T-cell (primary cell): Measurements from ENCODE around the gene GRAP2. TPM values are rescaled to one million over a fixed set of nuclear protein-coding genes. Genes with fewer than 3 reads are reported as not detected.

Source experiments
- ATAC-seq, 4 experiments: fragments of 200-7000 bp in 3 of 4; fragments of 150-1000 bp in 1 of 4; cut with Tn5 transposase; replicated peaks in 1 of 4; 1 replicate in 3 of 4; 2 replicates in 1 of 4; pipeline ENCODE4 v1.10.0; 2021; ENCODE audit warnings: moderate library complexity in 3 of 4, mild to moderate bottlenecking in 2 of 4, moderate number of reproducible peaks in 1 of 4
- CTCF ChIA-PET, 2 donors: fragments of 300-600 bp; sonication (Branson Sonifier 250); formaldehyde crosslinking; loops; one replicate each; lab custom pipeline; 2022; ENCODE audit warnings: antibody characterized with exemption in 2 of 2; lab: Charles Lee
- POLR2A ChIA-PET, 2 donors: fragments of 300-600 bp; sonication (Branson Sonifier 250); formaldehyde crosslinking; loops; one replicate each; lab custom pipeline; 2022; ENCODE audit warnings: antibody characterized with exemption in 2 of 2; lab: Charles Lee
- DNase-seq, 35 experiments: peaks; one replicate each; pipeline versions ENCODE4 v3.0.0 to v3.0.0-alpha.2; 2013 to 2023
- H3K27ac ChIP-seq: one replicate; pipeline ENCODE4 v1.5.1; 2013; ENCODE audit warnings: low read length
- H3K27me3 ChIP-seq, 2 experiments: replicated peaks in 1 of 2; 1 replicate in 1 of 2; 2 replicates in 1 of 2; pipeline versions ENCODE4 v1.6.1 to v1.7.0; 2013; ENCODE audit warnings: low read length in 1 of 2, mixed read lengths in 1 of 2; ENCODE audit not compliant: control insufficient read depth in 2 of 2, insufficient read depth in 2 of 2; ENCODE audit errors: extremely low read depth in 1 of 2
- H3K36me3 ChIP-seq, 2 donors: 1 replicate in 1 of 2; 2 replicates in 1 of 2; pipeline versions ENCODE4 v1.6.1 to v1.7.0; 2013; ENCODE audit warnings: low read length in 1 of 2; ENCODE audit not compliant: control insufficient read depth in 2 of 2, insufficient read depth in 1 of 2; ENCODE audit errors: extremely low read depth in 1 of 2
- H3K4me1 ChIP-seq, 2 experiments: 1 replicate in 1 of 2; 2 replicates in 1 of 2; pipeline versions ENCODE4 v1.6.1 to v1.7.0; 2013; ENCODE audit warnings: low read length in 2 of 2, mixed read lengths in 1 of 2; ENCODE audit not compliant: insufficient read depth in 2 of 2, control insufficient read depth in 1 of 2; ENCODE audit errors: extremely low read depth in 1 of 2
- H3K4me3 ChIP-seq, 2 donors: 1 replicate in 1 of 2; 2 replicates in 1 of 2; pipeline versions ENCODE4 v1.5.1 to v1.7.0; 2013; ENCODE audit warnings: mild to moderate bottlenecking in 2 of 2, low read length in 1 of 2, moderate library complexity in 1 of 2; ENCODE audit not compliant: control insufficient read depth in 1 of 2; ENCODE audit errors: extremely low read depth in 1 of 2
- H3K9me3 ChIP-seq: 2 replicates; pipeline ENCODE4 v1.7.0; 2013
- H3K27ac Mint-ChIP-seq, 2 donors: one replicate each; pipeline ENCODE4 v1.8.0; 2020 to 2021; ENCODE audit warnings: mild to moderate bottlenecking in 2 of 2, mixed read lengths in 2 of 2
- H3K27me3 Mint-ChIP-seq, 2 donors: one replicate each; pipeline ENCODE4 v1.8.0; 2021 to 2022; ENCODE audit warnings: mixed read lengths in 2 of 2
- H3K36me3 Mint-ChIP-seq: one replicate; pipeline ENCODE4 v1.8.0; 2021; ENCODE audit warnings: mixed read lengths
- H3K4me1 Mint-ChIP-seq, 3 donors: one replicate each; pipeline ENCODE4 v1.8.0; 2020 to 2022; ENCODE audit warnings: mixed read lengths in 3 of 3, mild to moderate bottlenecking in 1 of 3
- H3K4me3 Mint-ChIP-seq, 3 donors: one replicate each; pipeline ENCODE4 v1.8.0; 2020 to 2022; ENCODE audit warnings: mild to moderate bottlenecking in 3 of 3, mixed read lengths in 3 of 3, moderate library complexity in 3 of 3
- H3K9me3 Mint-ChIP-seq, 3 donors: one replicate each; pipeline ENCODE4 v1.8.0; 2020 to 2022; ENCODE audit warnings: mixed read lengths in 3 of 3
- WGBS: methylation state at CpG from one replicate; pipeline ENCODE4 v1.1.5; 2013; ENCODE audit warnings: missing lambda C conversion rate; ENCODE audit not compliant: insufficient coverage; 5-methylcytosine and 5-hydroxymethylcytosine counted together
- total RNA-seq, 35 experiments: library from RNA in 6 of 35; stranded (reverse) in 6 of 35; fragments of 120-200 nt in 1 of 35; gene quantifications; one replicate each; pipeline versions ENCODE4 v1.2.1 to v1.2.4 and lab custom pipeline; 2013 to 2026

GRAP2 gene
- total RNA-seq, 5 donors from 2014 or later (not counting 1 experiment from before 2014, with no cell fraction given) = 138 to 199 (median 157) TPM

- no peaks in the 10 kb centered on the region for H3K27me3 Mint-ChIP-seq
- Histone ChIP-seq H3K4me3 (no peak overlapping the region), H3K9me3 (no peaks in the 10 kb centered on the region), H3K36me3 (peaks cover 0 to 26% of the 10 kb centered on the region in 2 donors), H3K27ac (peak overlapping the region; percentile 82), H3K4me1 (peaks cover 82 to 87% of the 10 kb centered on the region in 2 experiments), H3K27me3 (no peaks in the 10 kb centered on the region)
- H3K4me3 Mint-ChIP-seq = peak overlapping the region; percentile 70 to 98 (median 84)
- H3K36me3 Mint-ChIP-seq = peaks cover 33% of the 10 kb centered on the region
- WGBS = 20% methylated on average over 3 of the region's 4 CpGs
- H3K9me3 Mint-ChIP-seq = no peaks in the 10 kb centered on the region
- H3K27ac Mint-ChIP-seq = peak overlapping the region; percentile 90 to 93
- ATAC-seq (peak in 2 of 4 experiments; percentile 4 to 14), DNase-seq (no peak)
- ChIA-PET CTCF (interaction anchor here (0.6 to 1.6 kb wide), 3 partner anchors 11 to 911 kb away, joined by 3 to 8 read pairs (median 3); no protein-coding TSS in a partner anchor), POLR2A (interaction anchor here (0.6 to 0.7 kb wide), 3 partner anchors 49 to 502 kb away, joined by 4 to 6 read pairs (median 4); no protein-coding TSS in a partner anchor)
- peaks cover 93 to 98% (median 94%) of the 10 kb centered on the region in 3 donors for H3K4me1 Mint-ChIP-seq
Observed at GRCh38 chr22:39915295-39915726, 14.4 kb downstream of the GRAP2 start.

- DNase-seq (no peak), ATAC-seq (no peak)
- Mint-ChIP-seq H3K27ac (peak overlapping the region; percentile 90 to 93), H3K9me3 (no peaks in the 10 kb centered on the region), H3K4me1 (peaks cover 93 to 98% (median 93%) of the 10 kb centered on the region in 3 donors), H3K27me3 (no peaks in the 10 kb centered on the region), H3K4me3 (peak overlapping the region; percentile 48 to 84 (median 51)), H3K36me3 (peaks cover 35% of the 10 kb centered on the region)
- peak overlapping the region; percentile 82 for H3K27ac ChIP-seq
- no peaks in the 10 kb centered on the region for H3K27me3 ChIP-seq
- peaks cover 0 to 26% of the 10 kb centered on the region in 2 donors for H3K36me3 ChIP-seq
- ChIA-PET POLR2A (interaction anchor here (0.9 to 1.3 kb wide), 3 partner anchors 10 to 18 kb away, joined by 4 to 7 read pairs (median 5); no protein-coding TSS in a partner anchor), CTCF (interaction anchor here (0.8 to 2.0 kb wide), 8 partner anchors 9 to 45 kb away, joined by 3 to 10 read pairs (median 4); no protein-coding TSS in a partner anchor)
- H3K9me3 ChIP-seq = no peaks in the 10 kb centered on the region
- peaks cover 80 to 90% of the 10 kb centered on the region in 2 experiments for H3K4me1 ChIP-seq
- WGBS = 20% methylated on average over 1 of the region's 3 CpGs
- H3K4me3 ChIP-seq = no peak overlapping the region
Observed at GRCh38 chr22:39916496-39916895, 15.6 kb downstream of the GRAP2 start.

- Mint-ChIP-seq H3K4me1 (peaks cover 92 to 98% (median 92%) of the 10 kb centered on the region in 3 donors), H3K27ac (peak overlapping the region; percentile 93 to 94), H3K4me3 (peak overlapping the region; percentile 63 to 84 (median 63)), H3K27me3 (no peaks in the 10 kb centered on the region), H3K9me3 (no peaks in the 10 kb centered on the region), H3K36me3 (peaks cover 36% of the 10 kb centered on the region)
- Histone ChIP-seq H3K27ac (peak overlapping the region; percentile 82), H3K4me1 (peaks cover 80 to 90% of the 10 kb centered on the region in 2 experiments), H3K27me3 (no peaks in the 10 kb centered on the region), H3K9me3 (no peaks in the 10 kb centered on the region), H3K4me3 (peak overlapping the region in 1 of 2 donors; percentile 3), H3K36me3 (peaks cover 0 to 26% of the 10 kb centered on the region in 2 donors)
- ChIA-PET CTCF (interaction anchor here (0.8 to 2.0 kb wide), 7 partner anchors 9 to 26 kb away, joined by 3 to 10 read pairs (median 4); no protein-coding TSS in a partner anchor), POLR2A (interaction anchor here (0.6 to 1.3 kb wide), 5 partner anchors 11 to 309 kb away, joined by 3 to 7 read pairs (median 4); no protein-coding TSS in a partner anchor)
- no peak for DNase-seq
- ATAC-seq = no peak
- 43% methylated on average over 2 of the region's 5 CpGs for WGBS
Observed at GRCh38 chr22:39917197-39917643, 16.3 kb downstream of the GRAP2 start.

GRCh38 chr22:39917776-39918495 lies 17.1 kb downstream of the GRAP2 start:
- ATAC-seq = peak in 3 of 4 experiments; percentile 13 to 20 (median 14)
- peak overlapping the region; percentile 93 to 94 for H3K27ac Mint-ChIP-seq
- 55% methylated on average over 5 of the region's 12 CpGs for WGBS
- H3K27me3 Mint-ChIP-seq = no peaks in the 10 kb centered on the region
- Histone ChIP-seq H3K4me3 (peak overlapping the region in 1 of 2 donors; percentile 8), H3K27me3 (no peaks in the 10 kb centered on the region), H3K27ac (peak overlapping the region; percentile 82), H3K9me3 (no peaks in the 10 kb centered on the region), H3K4me1 (peaks cover 80 to 89% of the 10 kb centered on the region in 2 experiments), H3K36me3 (peaks cover 0 to 22% of the 10 kb centered on the region in 2 donors)
- POLR2A ChIA-PET = interaction anchor here (0.6 to 1.5 kb wide), 6 partner anchors 10 to 310 kb away, joined by 3 to 11 read pairs (median 4); no protein-coding TSS in a partner anchor
- peaks cover 90 to 98% (median 91%) of the 10 kb centered on the region in 3 donors for H3K4me1 Mint-ChIP-seq
- peaks cover 39% of the 10 kb centered on the region for H3K36me3 Mint-ChIP-seq
- DNase-seq = no peak
- no peaks in the 10 kb centered on the region for H3K9me3 Mint-ChIP-seq
- CTCF ChIA-PET = interaction anchor here in 1 of 2 donors (1.3 to 2.0 kb wide), 3 partner anchors 10 to 25 kb away, joined by 4 to 10 read pairs (median 9); no protein-coding TSS in a partner anchor
- H3K4me3 Mint-ChIP-seq = peak overlapping the region; percentile 63 to 84 (median 63)

- ChIA-PET CTCF (interaction anchor here in 1 of 2 donors (0.6 to 2.7 kb wide), 5 partner anchors 10 to 405 kb away, joined by 3 to 19 read pairs (median 7); no protein-coding TSS in a partner anchor), POLR2A (interaction anchor here (0.6 to 1.6 kb wide), 8 partner anchors 9 to 198 kb away, joined by 3 to 15 read pairs (median 5); no protein-coding TSS in a partner anchor)
- DNase-seq (peak in 6 of 35 experiments; percentile 27 to 64 (median 36)), ATAC-seq (peak; percentile 28 to 61 (median 56))
- H3K27ac Mint-ChIP-seq = peak overlapping the region; percentile 92 to 99
- Histone ChIP-seq H3K9me3 (no peaks in the 10 kb centered on the region), H3K27me3 (no peaks in the 10 kb centered on the region), H3K4me1 (peaks cover 79 to 90% of the 10 kb centered on the region in 2 experiments), H3K27ac (peak overlapping the region; percentile 82), H3K36me3 (peaks cover 0 to 12% of the 10 kb centered on the region in 2 donors), H3K4me3 (peak overlapping the region in 1 of 2 donors; percentile 3)
- peaks cover 93 to 98% (median 95%) of the 10 kb centered on the region in 3 donors for H3K4me1 Mint-ChIP-seq
- H3K9me3 Mint-ChIP-seq = no peaks in the 10 kb centered on the region
- peak overlapping the region in 2 of 3 donors; percentile 59 to 75 for H3K4me3 Mint-ChIP-seq
- WGBS = 13% methylated on average over 7 of the region's 8 CpGs
- H3K27me3 Mint-ChIP-seq = no peaks in the 10 kb centered on the region
- H3K36me3 Mint-ChIP-seq = peaks cover 32% of the 10 kb centered on the region
Observed at GRCh38 chr22:39920134-39920743, 19.4 kb downstream of the GRAP2 start.
